GM19455 (cell line): Measurements from ENCODE around the gene RPTN.

Experiments
- ATAC-seq: cut with Tn5 transposase; IDR thresholded peaks from one replicate; pipeline ENCODE4 v1.9.1; 2021; ENCODE audit not compliant: unreplicated experiment

RPTN gene

DNA sequence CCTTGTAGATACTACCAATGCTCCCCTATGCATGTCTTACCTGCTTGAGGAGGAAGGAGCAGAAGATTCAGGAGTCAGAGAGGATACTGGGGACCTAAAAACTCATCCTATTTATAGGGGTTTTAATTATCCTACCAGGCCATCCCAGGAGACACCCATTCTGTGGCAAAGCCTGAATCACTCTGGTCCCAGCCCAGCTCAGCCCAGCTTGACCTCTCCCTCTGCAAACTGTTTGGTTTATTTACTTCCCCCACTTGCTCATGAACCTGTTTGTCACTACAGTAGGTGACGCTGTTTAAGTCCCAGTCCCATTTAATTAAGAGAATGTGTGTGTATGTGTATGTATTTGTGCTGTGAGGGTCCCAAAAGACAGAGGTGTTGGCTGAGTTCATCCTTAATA is at the start of gene RPTN:
Gene RPTN, minus strand, starts transcription at position 85 of the 400 bp plus-strand sequence. CDS start 1,339 bp downstream, outside the sequence.
- no peak for ATAC-seq

DNA sequence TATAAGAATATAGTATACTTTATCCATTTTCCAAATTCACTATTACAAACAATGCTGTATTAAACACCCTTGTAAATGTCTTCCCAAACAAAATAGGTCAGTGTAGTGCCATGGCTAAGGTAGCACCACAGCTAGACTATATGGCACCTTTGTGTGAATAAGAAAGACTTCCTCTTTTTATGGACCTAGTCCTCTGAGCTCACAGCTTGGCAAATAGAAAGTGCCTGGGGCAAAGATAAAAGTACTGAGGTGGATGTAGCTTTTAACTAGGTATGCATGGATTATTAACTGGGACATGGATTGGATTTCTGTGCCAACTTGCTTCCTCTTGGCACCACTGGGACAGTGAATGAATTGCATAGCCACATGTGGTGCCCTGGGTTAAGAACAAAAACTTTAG is 40.0 kb upstream of the RPTN start:
- ATAC-seq, result no peak

GRCh38 chr1:152197361-152197941 is 38.4 kb upstream of the RPTN start:
- no peak for ATAC-seq

- ATAC-seq, result no peak
Measured at GRCh38 chr1:152191711-152192110, 32.7 kb upstream of the RPTN start.

DNA sequence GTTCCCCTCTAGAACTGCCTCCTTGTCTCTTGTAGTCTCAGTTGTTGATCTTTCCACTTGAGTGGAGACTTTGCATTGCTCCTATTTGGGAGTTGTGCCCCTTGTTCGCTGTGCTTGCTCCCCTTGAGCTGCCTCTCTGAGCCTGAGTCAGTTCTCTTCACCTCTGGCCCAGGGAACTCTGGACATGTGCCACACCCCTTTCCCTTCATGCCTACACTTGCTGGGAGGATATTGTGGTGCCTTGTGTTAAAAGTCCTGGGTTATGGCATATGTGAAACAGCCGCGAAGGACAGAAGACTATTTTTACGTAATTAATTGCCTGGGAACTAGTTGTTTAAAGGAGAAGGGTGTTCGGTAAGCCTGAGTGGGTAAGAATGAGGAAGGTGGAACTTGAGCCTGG is 32.2 kb upstream of the RPTN start:
- no peak for ATAC-seq

GRCh38 chr1:152190589-152190988 is 31.6 kb upstream of the RPTN start:
- ATAC-seq, result no peak

GRCh38 chr1:152189657-152190442 is 30.8 kb upstream of the RPTN start:
- no peak for ATAC-seq

DNA sequence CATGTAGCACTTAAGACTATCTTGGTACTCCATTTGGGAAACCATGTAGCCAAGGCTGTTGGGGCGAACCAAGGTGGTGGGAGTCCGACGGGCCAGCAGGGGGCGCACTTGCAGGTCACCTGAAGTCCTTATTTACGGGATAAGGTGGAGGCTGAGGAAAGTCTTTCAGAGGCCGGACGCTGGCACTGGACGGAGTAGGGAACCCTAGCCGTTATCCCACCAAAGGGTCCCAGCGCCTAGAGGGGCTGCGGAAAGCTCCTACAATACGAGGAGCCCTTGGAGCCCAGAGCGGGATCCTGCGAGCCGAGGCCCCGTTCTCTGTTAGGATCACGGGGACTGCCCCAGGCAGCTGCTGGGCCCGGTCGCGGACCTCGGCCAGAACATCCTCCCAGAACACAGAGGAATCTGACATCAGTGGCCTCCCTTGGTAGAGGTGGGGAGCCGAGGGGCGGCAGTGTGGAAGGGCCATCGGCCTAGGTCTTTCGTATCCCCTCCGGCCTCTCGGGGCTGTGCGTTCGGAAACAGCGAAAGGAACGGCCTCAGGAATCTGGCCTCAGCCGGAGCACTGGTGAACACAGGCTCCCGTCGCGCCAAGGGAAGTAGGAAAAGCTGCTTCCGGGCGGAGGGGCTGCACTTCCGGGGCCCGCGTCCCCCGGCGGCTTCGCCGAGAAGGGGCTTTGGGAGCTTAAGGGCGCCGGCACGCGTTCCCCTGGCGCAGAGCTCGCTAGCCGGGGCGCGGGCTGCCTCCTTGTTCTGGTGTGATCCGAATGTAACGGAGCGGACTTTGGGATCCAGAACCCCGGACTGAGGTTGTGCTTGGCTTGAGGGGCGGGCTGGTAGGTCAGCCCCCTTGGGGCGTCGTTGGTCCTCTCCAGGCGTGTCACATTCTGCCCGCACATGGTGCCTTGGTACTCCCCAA is 29.9 kb upstream of the RPTN start:
- no peak for ATAC-seq

DNA sequence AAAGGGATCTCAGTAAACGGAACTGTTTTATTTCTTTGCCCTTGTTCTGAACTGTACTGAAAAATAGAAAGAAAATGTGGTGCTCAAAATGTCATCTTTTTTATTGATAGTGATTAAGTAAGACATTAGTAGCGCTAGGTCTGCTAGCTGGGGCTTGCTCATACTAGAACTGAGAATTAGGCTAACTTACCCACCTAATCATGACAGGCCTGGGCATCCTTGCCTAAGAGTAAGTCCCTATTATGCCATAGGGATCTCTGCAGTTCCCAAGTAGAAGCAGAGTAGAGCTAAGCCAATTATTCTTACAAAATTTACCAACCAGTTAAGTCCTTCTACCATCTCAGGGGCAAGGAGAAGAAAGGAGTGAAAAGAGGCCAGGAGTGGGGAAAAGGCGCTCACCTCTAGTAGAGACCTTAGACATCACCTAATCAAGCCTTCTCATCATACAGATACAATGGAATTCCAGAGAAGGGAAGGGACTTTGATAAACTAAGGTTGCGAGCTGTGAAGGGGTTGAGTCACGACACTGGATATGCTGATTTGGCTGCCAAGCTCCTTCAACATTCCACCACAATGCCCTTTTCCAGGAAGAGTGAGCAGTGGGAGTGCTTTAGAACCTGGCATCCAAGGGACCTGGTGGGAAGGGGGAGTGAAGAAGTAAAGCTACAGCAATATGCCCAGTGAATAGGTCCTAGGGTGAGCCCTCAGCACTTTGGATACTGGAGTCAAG is 27.7 kb upstream of the RPTN start:
- no peak for ATAC-seq

DNA sequence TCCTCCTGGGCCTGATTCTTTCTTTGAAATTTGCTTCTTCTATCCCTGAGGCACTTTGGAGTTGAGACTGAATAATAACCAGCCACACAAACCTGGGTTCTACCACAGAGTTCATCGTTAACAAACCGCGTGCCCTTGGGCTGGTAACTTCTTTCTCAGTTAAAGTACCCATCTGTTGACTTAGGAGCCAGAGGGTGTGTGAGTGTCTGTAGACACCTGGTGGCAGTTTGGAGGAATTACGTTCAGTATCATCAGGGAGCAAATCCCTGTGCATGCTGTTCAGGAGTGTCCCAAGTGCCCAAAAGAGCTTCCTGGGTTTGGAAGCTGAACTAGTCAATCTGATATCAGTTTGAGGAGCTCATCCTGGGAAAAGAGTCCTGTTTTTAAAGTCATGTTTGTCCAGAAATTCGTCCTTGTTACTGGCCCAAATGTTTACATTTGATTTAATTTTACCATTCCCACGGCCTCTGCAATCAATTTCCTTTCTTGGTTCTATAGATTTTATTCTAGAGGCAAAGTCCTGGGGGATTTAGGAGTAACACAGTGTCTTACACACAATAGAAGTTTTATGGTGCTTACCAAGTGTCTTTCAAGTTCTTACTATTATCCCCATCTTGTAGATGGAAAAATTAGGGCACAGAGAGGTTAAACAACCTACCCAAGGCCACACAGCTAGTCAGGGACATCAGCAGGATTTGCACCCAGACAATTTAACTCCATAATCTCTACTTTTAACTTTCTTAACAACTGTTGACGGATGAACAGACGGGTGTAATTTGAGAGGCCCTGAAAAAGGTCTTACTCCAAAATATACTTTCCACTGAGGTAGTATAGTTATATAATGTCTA is 26.7 kb upstream of the RPTN start:
- ATAC-seq, result no peak

- ATAC-seq, result no peak
Measured at GRCh38 chr1:152182944-152183361, 23.9 kb upstream of the RPTN start.

DNA sequence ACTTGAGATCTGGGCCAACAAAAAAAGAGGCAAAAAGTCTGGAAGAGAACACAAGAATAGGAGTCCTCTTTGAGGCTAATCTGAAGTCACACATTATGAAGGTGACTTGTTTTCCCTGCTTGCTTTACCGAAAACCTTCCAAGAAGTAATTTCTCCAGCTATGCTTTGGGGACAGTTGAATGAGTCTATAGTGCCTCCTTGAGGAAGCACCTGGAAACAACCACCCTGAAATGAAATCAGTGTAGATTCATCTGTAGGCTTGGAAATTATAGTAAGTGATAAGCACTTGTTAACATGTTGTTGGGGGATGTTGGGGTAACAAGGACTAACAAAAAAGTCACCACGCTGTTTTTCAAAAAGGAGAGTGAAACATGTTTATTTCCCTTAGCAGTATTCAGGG is 23.4 kb upstream of the RPTN start:
- no peak for ATAC-seq

DNA sequence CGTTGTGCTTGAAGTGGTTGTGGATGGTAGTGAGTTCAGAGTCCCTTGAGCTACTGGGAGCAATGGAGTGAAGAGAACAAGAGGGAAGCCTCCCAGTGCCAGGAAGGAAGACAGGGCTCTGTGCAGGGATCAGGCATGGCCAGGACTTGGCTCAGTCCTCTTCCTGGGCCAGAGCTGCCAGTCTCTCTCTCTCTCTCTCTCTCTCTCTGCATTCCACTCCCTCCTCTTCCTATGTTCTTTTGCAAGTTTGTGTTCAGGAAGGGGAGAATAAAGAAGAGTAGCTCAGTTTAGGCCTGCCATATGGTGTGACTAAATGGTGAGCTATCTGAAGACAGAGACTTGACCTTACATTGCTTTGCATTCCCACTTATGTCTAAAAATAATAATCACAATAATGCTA is 20.5 kb upstream of the RPTN start:
- ATAC-seq, result no peak

DNA sequence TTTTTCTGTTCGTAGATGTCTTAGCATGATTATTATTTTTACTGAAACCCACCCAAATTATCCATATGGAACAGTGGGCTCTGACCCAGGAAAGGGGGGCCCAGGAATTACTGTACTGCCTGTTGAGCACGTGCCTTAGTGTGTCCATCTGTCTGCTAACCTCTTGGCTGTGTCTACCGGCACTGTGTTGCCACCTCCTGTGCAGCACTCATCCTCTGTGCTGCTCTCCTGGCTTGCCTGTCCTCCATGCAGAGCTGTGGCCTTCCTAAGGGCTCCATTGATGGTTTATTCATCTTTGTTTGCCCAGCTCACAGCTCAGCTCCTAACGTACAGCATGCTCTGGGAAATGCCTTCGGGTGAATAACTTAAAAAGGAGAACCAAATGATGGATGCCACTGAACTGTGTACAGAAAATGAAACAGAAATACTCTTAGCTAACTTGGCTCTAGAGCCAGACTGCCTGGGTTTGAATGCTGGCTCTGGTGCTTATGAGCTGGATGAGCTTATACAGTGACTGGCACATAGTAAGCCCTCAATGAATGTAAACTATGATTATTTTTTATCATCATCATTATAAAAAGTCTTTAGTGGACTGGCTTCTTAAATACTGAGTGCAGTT is 11.4 kb upstream of the RPTN start:
- no peak for ATAC-seq

GRCh38 chr1:152169366-152170025 is 10.5 kb upstream of the RPTN start:
- ATAC-seq, result no peak

DNA sequence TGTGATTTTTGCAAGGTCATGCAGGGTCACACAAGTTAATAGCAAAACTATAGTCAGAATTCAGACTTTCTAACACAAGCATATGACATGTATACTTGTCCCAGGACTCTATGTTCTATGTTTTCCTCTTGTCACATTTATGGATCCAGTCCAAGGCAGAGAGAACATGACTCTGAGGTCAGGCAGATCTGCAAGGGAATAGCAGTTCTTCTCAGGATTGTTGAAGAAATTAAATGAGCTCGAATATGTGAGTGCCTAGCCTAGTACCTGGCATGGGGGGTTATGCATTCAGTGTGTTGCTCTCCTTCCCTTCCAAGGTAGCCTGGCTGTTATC is 9.5 kb upstream of the RPTN start:
- ATAC-seq, result no peak

DNA sequence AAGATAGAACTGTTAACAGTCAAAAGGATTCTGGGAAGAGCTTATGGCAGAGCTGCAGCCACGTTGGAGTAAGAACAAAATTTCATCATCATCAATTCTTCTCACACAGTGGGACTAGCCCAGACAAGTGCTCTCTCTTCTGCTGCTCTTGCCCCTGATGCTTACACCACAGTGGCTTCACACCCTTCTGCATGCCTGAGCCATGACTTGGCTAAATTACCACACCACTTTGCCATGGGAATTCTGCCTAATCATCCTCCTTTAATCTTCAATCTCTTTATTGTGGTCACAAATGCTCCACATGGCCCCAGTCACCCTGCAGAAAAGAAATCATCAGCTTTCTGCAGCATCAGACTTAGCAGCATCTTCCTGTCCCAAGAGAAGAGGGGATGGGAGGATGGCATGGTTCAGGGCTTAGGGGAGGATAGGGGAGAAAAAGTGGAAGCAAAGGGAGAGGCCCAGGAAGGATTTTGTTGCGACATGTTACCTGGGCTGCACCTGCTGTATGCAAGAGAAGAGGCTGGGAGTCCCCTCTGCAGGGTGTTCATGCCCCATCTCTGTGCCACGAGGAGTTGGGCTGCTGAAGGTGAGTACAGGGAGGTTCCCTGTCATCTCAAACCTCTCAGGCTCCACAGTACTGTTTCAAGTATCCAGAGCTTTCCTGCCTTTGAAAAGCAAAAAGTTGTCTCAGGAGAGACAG is 9.0 kb upstream of the RPTN start:
- ATAC-seq, result no peak

DNA sequence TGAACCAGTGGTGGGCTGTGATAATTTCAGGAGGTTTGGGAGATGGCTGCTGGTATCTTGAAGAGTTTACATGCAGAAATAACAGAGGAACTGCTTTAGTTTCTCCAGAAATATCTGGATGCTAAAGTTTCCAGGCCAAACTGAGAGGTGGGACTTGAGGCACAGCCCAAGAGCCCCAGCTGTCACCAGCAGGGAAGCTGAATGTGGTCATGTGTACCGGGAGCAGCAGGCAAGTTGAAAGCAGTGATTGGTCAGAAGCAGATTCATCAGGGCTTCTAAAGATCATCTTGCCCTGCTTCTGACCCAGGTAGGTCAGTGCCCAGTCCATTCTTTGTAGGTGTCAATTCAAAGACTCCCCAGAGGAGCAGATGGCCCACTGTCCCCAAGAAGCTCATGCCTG is 7.9 kb upstream of the RPTN start:
- ATAC-seq, result no peak
